HL-60/S4 treated with phorbol 12-myristate 13-acetate at 8.2 ng/mL for 4 days and 3 days (cell line): Measurements from ENCODE around the gene EFNA5.

Experiments used
- in situ Hi-C: fragments of 300-500 bp; cut with MboI; formaldehyde crosslinking; loops from 2 replicates; pipeline ENCODE4 v1.15.0; 2022; ENCODE audit warnings: low sequenced_read_pairs

The EFNA5 gene

GRCh38 chr5:107670932-107671741, at the start of gene EFNA5:
EFNA5 (minus strand) TSS chr5:107670937.
- in situ Hi-C loops, result no loop called here

- in situ Hi-C loops, result no loop called here
These were observed 48.4 kb upstream of the EFNA5 start for GRCh38 chr5:107719034-107719606.

GRCh38 chr5:107717816-107718215, 47.1 kb upstream of the EFNA5 start:
- in situ Hi-C loops, result no loop called here

GRCh38 chr5:107713228-107713627, 42.5 kb upstream of the EFNA5 start:
- in situ Hi-C loops, result no loop called here

- in situ Hi-C loops, result no loop called here
These were observed 41.7 kb upstream of the EFNA5 start for GRCh38 chr5:107712359-107712870.

GRCh38 chr5:107705402-107706014, 34.8 kb upstream of the EFNA5 start:
- in situ Hi-C loops, result no loop called here

GRCh38 chr5:107704681-107705401, 34.1 kb upstream of the EFNA5 start:
- in situ Hi-C loops, result no loop called here

GRCh38 chr5:107700481-107700880, 29.7 kb upstream of the EFNA5 start:
- in situ Hi-C loops, result no loop called here

GRCh38 chr5:107699425-107699824, 28.7 kb upstream of the EFNA5 start:
- in situ Hi-C loops, result no loop called here

- in situ Hi-C loops, result no loop called here
These were observed 27.5 kb upstream of the EFNA5 start for GRCh38 chr5:107698286-107698685.

- in situ Hi-C loops, result no loop called here
These were observed 25.8 kb upstream of the EFNA5 start for GRCh38 chr5:107696498-107696897.

- in situ Hi-C loops, result no loop called here
These were observed 25.3 kb upstream of the EFNA5 start for GRCh38 chr5:107696080-107696479.

GRCh38 chr5:107687937-107688336, 17.2 kb upstream of the EFNA5 start:
- in situ Hi-C loops, result no loop called here

GRCh38 chr5:107687404-107687803, 16.7 kb upstream of the EFNA5 start:
- in situ Hi-C loops, result no loop called here

- in situ Hi-C loops, result no loop called here
These were observed 11.8 kb upstream of the EFNA5 start for GRCh38 chr5:107682533-107682932.

GRCh38 chr5:107680799-107681198, 10.1 kb upstream of the EFNA5 start:
- in situ Hi-C loops, result no loop called here

GRCh38 chr5:107680099-107680498, 9.4 kb upstream of the EFNA5 start:
- in situ Hi-C loops, result no loop called here

GRCh38 chr5:107676702-107677101, 6.0 kb upstream of the EFNA5 start:
- in situ Hi-C loops, result no loop called here

- in situ Hi-C loops, result no loop called here
These were observed 4.5 kb upstream of the EFNA5 start for GRCh38 chr5:107675201-107675600.

GRCh38 chr5:107674655-107675054, 3.9 kb upstream of the EFNA5 start:
- in situ Hi-C loops, result no loop called here
